Heart left ventricle (tissue), 16 donors: Measurements from ENCODE around the gene GANC. TPM values are rescaled to one million over a fixed set of nuclear protein-coding genes. Genes with fewer than 3 reads are reported as not detected.

Source experiments
- ATAC-seq, 4 donors: fragments of 200-7000 bp; cut with Tn5 transposase; one replicate each; pipeline ENCODE4 v1.9.1; 2020 to 2022; ENCODE audit warnings: moderate library complexity in 4 of 4, mild to moderate bottlenecking in 3 of 4, moderate number of reproducible peaks in 1 of 4
- DNase-seq, 5 donors: peaks; one replicate each; pipeline ENCODE4 v3.0.0-alpha.2; 2020
- H3K27ac ChIP-seq, 12 donors: fragments of 200-600 bp; sonication (generic) in 4 of 12; one replicate each; pipeline versions ENCODE4 v1.5.0 to v1.8.0; 2016 to 2022; ENCODE audit warnings: mild to moderate bottlenecking in 2 of 12
- H3K27me3 ChIP-seq, 9 donors: fragments of 200-600 bp; sonication (generic) in 2 of 9; one replicate each; pipeline versions ENCODE4 v1.5.1 to v1.8.0; 2016 to 2022; ENCODE audit warnings: mild to moderate bottlenecking in 3 of 9
- H3K36me3 ChIP-seq, 9 donors: fragments of 200-600 bp; sonication (generic) in 2 of 9; one replicate each; pipeline versions ENCODE4 v1.5.0 to v1.8.0; 2018 to 2022; ENCODE audit warnings: mild to moderate bottlenecking in 2 of 9
- H3K4me1 ChIP-seq, 12 donors: fragments of 200-600 bp; sonication (generic) in 4 of 12; one replicate each; pipeline versions ENCODE4 v1.5.0 to v1.8.0; 2016 to 2022; ENCODE audit warnings: mild to moderate bottlenecking in 3 of 12
- H3K4me3 ChIP-seq, 12 donors: fragments of 200-600 bp; sonication (generic) in 4 of 12; one replicate each; pipeline versions ENCODE4 v1.5.0 to v1.8.0; 2017 to 2022; ENCODE audit warnings: mild to moderate bottlenecking in 9 of 12, moderate library complexity in 4 of 12
- H3K9me3 ChIP-seq, 12 donors: fragments of 200-600 bp; sonication (generic) in 4 of 12; one replicate each; pipeline versions ENCODE4 v1.5.0 to v1.8.0; 2016 to 2022; ENCODE audit warnings: mild to moderate bottlenecking in 1 of 12
- CTCF ChIP-seq, 12 donors: fragments of 200-600 bp; sonication (generic) in 4 of 12; IDR thresholded peaks; one replicate each; pipeline versions ENCODE4 v1.5.0 to v1.8.0; 2018 to 2022; ENCODE audit warnings: antibody characterized with exemption in 12 of 12, mild to moderate bottlenecking in 5 of 12
- POLR2A ChIP-seq, 2 donors: fragments of 450-650 bp; IDR thresholded peaks; one replicate each; pipeline ENCODE4 v1.6.1; 2017; ENCODE audit warnings: antibody characterized with exemption in 2 of 2, mild to moderate bottlenecking in 2 of 2, moderate library complexity in 2 of 2
- WGBS, 4 donors: extraction: QIAGEN DNeasy Blood & Tissue Kit in 2 of 4; methylation state at CpG; one replicate each; pipeline versions ENCODE4 v1.1.5 to v1.1.7; 2013 to 2018; 5-methylcytosine and 5-hydroxymethylcytosine counted together
- intact Hi-C, 10 donors: fragments of 100-400 bp; cut with DNase I; formaldehyde crosslinking; loops; one replicate each; pipeline versions ENCODE4 v1.11.1 to v1.14.2; 2022
- polyA plus RNA-seq, 2 donors: library from polyadenylated mRNA; stranded (reverse); fragments of 200-250 nt; gene quantifications; one replicate each; pipeline ENCODE4 v1.2.3, GENCODE V29; 2013
- total RNA-seq, 9 donors: library from RNA; depleted of rRNA in 2 of 9; stranded (reverse); fragments of >200 nt in 2 of 9; fragmentation: NEBNext Ultra II Directional in 3 of 9; extraction: Animal tissue kit (Norgen Biotek cat#: 25700) in 3 of 9; gene quantifications; one replicate each; pipeline versions ENCODE4 v1.1.0 to v1.2.4, GENCODE V29; 2016 to 2023
- donor health status: ischemic (EF 13 %, LVEDD 7.1; RV severe dilation, severe dysfunction).
- donor health status: healthy with polysubstance abuse.
- donor health status: DM: no; HTN: yes; CAD: no.
- donor health status: DM: no; HTN: no; CAD: no.
- donor health status: ischemic (EF 25% LVEDD 6.9; RV normal size, moderate dysfunction).
- donor health status: ischemic (EF 25% LVEDD 5.7; RV mildly dilated, moderate dysfunction).
- donor health status: healthy.
- donor health status: DM: yes; HTN: yes; CAD: no.
- donor health status: ischemic (EF 35%, LVEDD 5.7; RV mildly dilated, moderate dysfunction).
- donor health status: nonischemic (EF 11% LVEDD 7.7; RV severe dilation, severe dysfunction).
- donor health status: DM: yes; HTN: yes; CAD: no.
- donor health status: PGD.
- donor health status: ischemic (EF 29% LVEDD 5.4; RV normal size, mild dysfunction).
- donor health status: nonischemic (EF 23%, LVEDD 6.1; RV moderate dilation, normal function).

Gene GANC
- total and polyA plus RNA-seq, 11 donors: 6.8 to 30.2 (median 17.0) TPM

- Histone ChIP-seq H3K4me3 (no peak overlapping the region), H3K27me3 (no peaks in the 10 kb centered on the region), H3K27ac (no peak overlapping the region), H3K9me3 (peaks cover 0 to 9% (median 0%) of the 10 kb centered on the region in 12 donors), H3K36me3 (no peaks in the 10 kb centered on the region), H3K4me1 (peaks cover 0 to 9% (median 0%) of the 10 kb centered on the region in 12 donors)
- TF ChIP-seq POLR2A (IDR thresholded peaks at IDR 0.05) (no peak), CTCF (IDR thresholded peaks at IDR 0.05) (no peak)
- peak; percentile 64 to 85 (median 75) for DNase-seq
- ATAC-seq: peak in 3 of 4 donors; percentile 71 to 77 (median 74)
- intact Hi-C loops: loop anchor here in 1 of 10 donors (10.0 kb wide), 1 partner anchor 78 kb away; no protein-coding TSS in a partner anchor
- 15 to 42% (median 37%) methylated on average over 1 of the region's 1 CpG for WGBS, 4 donors
Measured at GRCh38 chr15:42373274-42373673, 100.3 kb downstream of the GANC start.

GRCh38 chr15:42373936-42374335 lies 100.9 kb downstream of the GANC start:
- H3K9me3 ChIP-seq: peaks cover 0 to 9% (median 0%) of the 10 kb centered on the region in 12 donors
- TF ChIP-seq POLR2A (IDR thresholded peaks at IDR 0.05) (no peak), CTCF (IDR thresholded peaks at IDR 0.05) (no peak)
- peaks cover 0 to 9% (median 0%) of the 10 kb centered on the region in 12 donors for H3K4me1 ChIP-seq
- H3K4me3 ChIP-seq: no peak overlapping the region
- H3K36me3 ChIP-seq: no peaks in the 10 kb centered on the region
- ATAC-seq (no peak), DNase-seq (no peak)
- 78 to 93% (median 90%) methylated on average over 4 of the region's 4 CpGs for WGBS, 4 donors
- H3K27me3 ChIP-seq: no peaks in the 10 kb centered on the region
- H3K27ac ChIP-seq: no peak overlapping the region
- intact Hi-C loops: loop anchor here in 1 of 10 donors (10.0 kb wide), 1 partner anchor 79 kb away; no protein-coding TSS in a partner anchor

- Histone ChIP-seq H3K27ac (no peak overlapping the region), H3K4me1 (peaks cover 0 to 9% (median 0%) of the 10 kb centered on the region in 12 donors), H3K36me3 (no peaks in the 10 kb centered on the region), H3K27me3 (no peaks in the 10 kb centered on the region), H3K9me3 (peaks cover 0 to 9% (median 0%) of the 10 kb centered on the region in 12 donors), H3K4me3 (no peak overlapping the region)
- WGBS, 4 donors: 88 to 96% (median 93%) methylated on average over 1 of the region's 1 CpG
- no peak for TF ChIP-seq POLR2A (IDR thresholded peaks at IDR 0.05)
- TF ChIP-seq CTCF (IDR thresholded peaks at IDR 0.05): no peak
- ATAC-seq (no peak), DNase-seq (no peak)
- intact Hi-C loops: loop anchor here in 1 of 10 donors (10.0 kb wide), 1 partner anchor 80 kb away; no protein-coding TSS in a partner anchor
Measured at GRCh38 chr15:42374810-42375209, 101.8 kb downstream of the GANC start.

GRCh38 chr15:42375252-42375651 lies 102.3 kb downstream of the GANC start:
- H3K4me1 ChIP-seq: peaks cover 0 to 9% (median 0%) of the 10 kb centered on the region in 12 donors
- peaks cover 0 to 9% (median 0%) of the 10 kb centered on the region in 12 donors for H3K9me3 ChIP-seq
- H3K4me3 ChIP-seq: no peak overlapping the region
- H3K36me3 ChIP-seq: no peaks in the 10 kb centered on the region
- 92 to 98% (median 98%) methylated on average over 5 of the region's 5 CpGs for WGBS, 4 donors
- H3K27ac ChIP-seq: no peak overlapping the region
- intact Hi-C loops: loop anchor here in 1 of 10 donors (10.0 kb wide), 1 partner anchor 80 kb away; no protein-coding TSS in a partner anchor
- ATAC-seq (no peak), DNase-seq (no peak)
- no peaks in the 10 kb centered on the region for H3K27me3 ChIP-seq
- no peak for TF ChIP-seq CTCF (IDR thresholded peaks at IDR 0.05)
- no peak for TF ChIP-seq POLR2A (IDR thresholded peaks at IDR 0.05)
